Measurements from ENCODE around the gene GALNT15.

The GALNT15 gene

GRCh38 chr3:16211176-16211904, 36.9 kb downstream of the GALNT15 start:
- FAIRE-seq (no peak), DNase-seq (ENCODE audit: insufficient read length, low spot score) (no peak)

GRCh38 chr3:16214366-16214765, 39.9 kb downstream of the GALNT15 start:
- TF ChIP-seq SPI1 (IDR thresholded peaks at IDR 0.05; ENCODE audit: low read depth, low read length) (no peak), POLR2AphosphoS5 (IDR thresholded peaks at IDR 0.05; ENCODE audit: low read depth, low read length) (no peak), POLR2A (IDR thresholded peaks at IDR 0.05; ENCODE audit: low read depth, low read length) (no peak), TAF1 (IDR thresholded peaks at IDR 0.05; ENCODE audit: low read depth, low read length) (no peak), PAX5 (IDR thresholded peaks at IDR 0.05; ENCODE audit: insufficient read depth, low read length, severe bottlenecking) (no peak), POU2F2 (IDR thresholded peaks at IDR 0.05; ENCODE audit: low read depth, low read length) (no peak)
- FAIRE-seq (no peak), DNase-seq (ENCODE audit: insufficient read length, low spot score) (no peak)

More at GRCh38 chr3:16211176-16211904, 36.9 kb downstream of the GALNT15 start:
- TF ChIP-seq SPI1 (IDR thresholded peaks at IDR 0.05; ENCODE audit: low read depth, low read length): no peak
- TF ChIP-seq POLR2AphosphoS5 (IDR thresholded peaks at IDR 0.05; ENCODE audit: low read depth, low read length): no peak
- TF ChIP-seq PAX5 (IDR thresholded peaks at IDR 0.05; ENCODE audit: insufficient read depth, low read length, severe bottlenecking): no peak
- no peak for TF ChIP-seq POLR2A (IDR thresholded peaks at IDR 0.05; ENCODE audit: low read depth, low read length)
- no peak for TF ChIP-seq TAF1 (IDR thresholded peaks at IDR 0.05; ENCODE audit: low read depth, low read length)

- DNase-seq (ENCODE audit: insufficient read length, low spot score) (no peak), FAIRE-seq (no peak)
- no peak for TF ChIP-seq PAX5 (IDR thresholded peaks at IDR 0.05; ENCODE audit: insufficient read depth, low read length, severe bottlenecking)
- TF ChIP-seq SPI1 (IDR thresholded peaks at IDR 0.05; ENCODE audit: low read depth, low read length): no peak
- TF ChIP-seq POLR2A (IDR thresholded peaks at IDR 0.05; ENCODE audit: low read depth, low read length): no peak
- no peak for TF ChIP-seq POLR2AphosphoS5 (IDR thresholded peaks at IDR 0.05; ENCODE audit: low read depth, low read length)
- no peak for TF ChIP-seq TAF1 (IDR thresholded peaks at IDR 0.05; ENCODE audit: low read depth, low read length)
- TF ChIP-seq POU2F2 (IDR thresholded peaks at IDR 0.05; ENCODE audit: low read depth, low read length): no peak
Observed at GRCh38 chr3:16216373-16216935, 42.0 kb downstream of the GALNT15 start.

- DNase-seq (ENCODE audit: insufficient read length, low spot score): no peak
- FAIRE-seq: no peak
- TF ChIP-seq SPI1 (IDR thresholded peaks at IDR 0.05; ENCODE audit: low read depth, low read length): no peak
- TF ChIP-seq POLR2A (IDR thresholded peaks at IDR 0.05; ENCODE audit: low read depth, low read length): no peak
- TF ChIP-seq PAX5 (IDR thresholded peaks at IDR 0.05; ENCODE audit: insufficient read depth, low read length, severe bottlenecking): no peak
- TF ChIP-seq POU2F2 (IDR thresholded peaks at IDR 0.05; ENCODE audit: low read depth, low read length): no peak
- no peak for TF ChIP-seq POLR2AphosphoS5 (IDR thresholded peaks at IDR 0.05; ENCODE audit: low read depth, low read length)
- TF ChIP-seq TAF1 (IDR thresholded peaks at IDR 0.05; ENCODE audit: low read depth, low read length): no peak
Observed at GRCh38 chr3:16219777-16220176, 45.3 kb downstream of the GALNT15 start.

GRCh38 chr3:16221990-16222389, 47.5 kb downstream of the GALNT15 start:
- DNase-seq (ENCODE audit: insufficient read length, low spot score) (no peak), FAIRE-seq (no peak)
- TF ChIP-seq POLR2AphosphoS5 (IDR thresholded peaks at IDR 0.05; ENCODE audit: low read depth, low read length) (no peak), PAX5 (IDR thresholded peaks at IDR 0.05; ENCODE audit: insufficient read depth, low read length, severe bottlenecking) (no peak), POU2F2 (IDR thresholded peaks at IDR 0.05; ENCODE audit: low read depth, low read length) (no peak), POLR2A (IDR thresholded peaks at IDR 0.05; ENCODE audit: low read depth, low read length) (no peak), TAF1 (IDR thresholded peaks at IDR 0.05; ENCODE audit: low read depth, low read length) (no peak), SPI1 (IDR thresholded peaks at IDR 0.05; ENCODE audit: low read depth, low read length) (no peak)

- FAIRE-seq: no peak
Observed at GRCh38 chr3:16222547-16222946, 48.1 kb downstream of the GALNT15 start.

GRCh38 chr3:16224325-16224724, 49.8 kb downstream of the GALNT15 start:
- TF ChIP-seq TAF1 (IDR thresholded peaks at IDR 0.05; ENCODE audit: low read depth, low read length) (no peak), POLR2A (IDR thresholded peaks at IDR 0.05; ENCODE audit: low read depth, low read length) (no peak), POU2F2 (IDR thresholded peaks at IDR 0.05; ENCODE audit: low read depth, low read length) (no peak), POLR2AphosphoS5 (IDR thresholded peaks at IDR 0.05; ENCODE audit: low read depth, low read length) (no peak), PAX5 (IDR thresholded peaks at IDR 0.05; ENCODE audit: insufficient read depth, low read length, severe bottlenecking) (no peak), SPI1 (IDR thresholded peaks at IDR 0.05; ENCODE audit: low read depth, low read length) (no peak)
- FAIRE-seq (no peak), DNase-seq (ENCODE audit: insufficient read length, low spot score) (no peak)

More at GRCh38 chr3:16222547-16222946, 48.1 kb downstream of the GALNT15 start:
- DNase-seq (ENCODE audit: insufficient read length, low spot score): no peak
- TF ChIP-seq POU2F2 (IDR thresholded peaks at IDR 0.05; ENCODE audit: low read depth, low read length) (no peak), POLR2A (IDR thresholded peaks at IDR 0.05; ENCODE audit: low read depth, low read length) (no peak), TAF1 (IDR thresholded peaks at IDR 0.05; ENCODE audit: low read depth, low read length) (no peak), SPI1 (IDR thresholded peaks at IDR 0.05; ENCODE audit: low read depth, low read length) (no peak), PAX5 (IDR thresholded peaks at IDR 0.05; ENCODE audit: insufficient read depth, low read length, severe bottlenecking) (no peak), POLR2AphosphoS5 (IDR thresholded peaks at IDR 0.05; ENCODE audit: low read depth, low read length) (no peak)

- no peak for DNase-seq (ENCODE audit: insufficient read length, low spot score)
- TF ChIP-seq SPI1 (IDR thresholded peaks at IDR 0.05; ENCODE audit: low read depth, low read length): no peak
- TF ChIP-seq PAX5 (IDR thresholded peaks at IDR 0.05; ENCODE audit: insufficient read depth, low read length, severe bottlenecking): no peak
- no peak for TF ChIP-seq POLR2A (IDR thresholded peaks at IDR 0.05; ENCODE audit: low read depth, low read length)
- no peak for TF ChIP-seq POU2F2 (IDR thresholded peaks at IDR 0.05; ENCODE audit: low read depth, low read length)
- TF ChIP-seq POLR2AphosphoS5 (IDR thresholded peaks at IDR 0.05; ENCODE audit: low read depth, low read length): no peak
- TF ChIP-seq TAF1 (IDR thresholded peaks at IDR 0.05; ENCODE audit: low read depth, low read length): no peak
- no peak for FAIRE-seq
Observed at GRCh38 chr3:16227566-16227965, 53.1 kb downstream of the GALNT15 start.

GRCh38 chr3:16229681-16230080, 55.2 kb downstream of the GALNT15 start:
- TF ChIP-seq POLR2AphosphoS5 (IDR thresholded peaks at IDR 0.05; ENCODE audit: low read depth, low read length) (no peak), SPI1 (IDR thresholded peaks at IDR 0.05; ENCODE audit: low read depth, low read length) (no peak), PAX5 (IDR thresholded peaks at IDR 0.05; ENCODE audit: insufficient read depth, low read length, severe bottlenecking) (no peak), POLR2A (IDR thresholded peaks at IDR 0.05; ENCODE audit: low read depth, low read length) (no peak), TAF1 (IDR thresholded peaks at IDR 0.05; ENCODE audit: low read depth, low read length) (no peak), POU2F2 (IDR thresholded peaks at IDR 0.05; ENCODE audit: low read depth, low read length) (no peak)
- FAIRE-seq: no peak
- no peak for DNase-seq (ENCODE audit: insufficient read length, low spot score)
